Measurements from ENCODE around the gene ZNF697.

DNA sequence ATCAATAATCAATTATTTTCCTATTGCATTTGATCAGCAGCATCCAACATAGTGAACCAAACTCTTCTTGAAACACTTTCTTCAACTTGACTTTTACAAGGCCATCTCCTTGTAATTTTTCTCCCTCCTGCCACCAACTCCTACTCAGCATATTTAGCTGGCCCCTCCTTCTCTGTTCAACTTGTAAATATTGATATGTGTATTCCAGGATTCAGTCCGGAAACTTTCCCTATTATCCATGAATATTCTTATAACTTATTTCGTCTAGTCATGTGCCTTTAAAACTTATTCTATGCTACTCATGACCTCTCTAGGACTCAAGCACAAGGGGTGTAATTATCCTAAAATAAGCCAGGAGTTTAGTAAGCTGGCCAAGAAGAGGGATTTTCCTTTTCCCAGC lies 52.9 kb downstream of the ZNF697 start:
- TF ChIP-seq CTCF (conservative IDR thresholded peaks at IDR 0.05; ENCODE audit: low read depth, low read length) (no peak), SMC3 (IDR thresholded peaks at IDR 0.05; ENCODE audit: low read depth, low read length) (no peak), POLR2A (IDR thresholded peaks at IDR 0.05; ENCODE audit: low read depth, low read length) (no peak), MAFK (IDR thresholded peaks at IDR 0.05; ENCODE audit: low read depth, low read length) (no peak), MXI1 (IDR thresholded peaks at IDR 0.05; ENCODE audit: borderline replicate concordance, low read depth, low read length) (no peak), CEBPB (IDR thresholded peaks at IDR 0.05; ENCODE audit: low read depth, low read length) (no peak), BHLHE40 (IDR thresholded peaks at IDR 0.05; ENCODE audit: low read depth, low read length) (no peak), RCOR1 (IDR thresholded peaks at IDR 0.05; ENCODE audit: insufficient replicate concordance, low read length) (no peak)
- TF ChIP-seq, protein P1, sequence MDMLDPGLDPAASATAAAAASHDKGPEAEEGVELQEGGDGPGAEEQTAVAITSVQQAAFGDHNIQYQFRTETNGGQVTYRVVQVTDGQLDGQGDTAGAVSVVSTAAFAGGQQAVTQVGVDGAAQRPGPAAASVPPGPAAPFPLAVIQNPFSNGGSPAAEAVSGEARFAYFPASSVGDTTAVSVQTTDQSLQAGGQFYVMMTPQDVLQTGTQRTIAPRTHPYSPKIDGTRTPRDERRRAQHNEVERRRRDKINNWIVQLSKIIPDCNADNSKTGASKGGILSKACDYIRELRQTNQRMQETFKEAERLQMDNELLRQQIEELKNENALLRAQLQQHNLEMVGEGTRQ (IDR thresholded peaks at IDR 0.05; ENCODE audit: low read depth, low read length) = no peak

Data from IMR-90 (cell line).